Body of pancreas (tissue), 4 donors: ENCODE results near the gene CD151.

Experiments used
- CTCF ChIP-seq, 7 experiments: fragments of 450-650 bp in 4 of 7; fragments of 200-600 bp in 3 of 7; sonication (generic) in 3 of 7; IDR thresholded peaks; one replicate each; pipeline ENCODE4 v1.5.1; 2016 to 2019; ENCODE audit warnings: antibody characterized with exemption in 7 of 7
- POLR2A ChIP-seq, 3 donors: fragments of 450-650 bp; IDR thresholded peaks; one replicate each; pipeline ENCODE4 v1.6.1; 2016; ENCODE audit warnings: antibody characterized with exemption in 3 of 3, mild to moderate bottlenecking in 2 of 3

GRCh38 chr11:837990-838307 lies 5.2 kb downstream of the CD151 start:
- no peak for TF ChIP-seq CTCF (IDR thresholded peaks at IDR 0.05)
- no peak for TF ChIP-seq POLR2A (IDR thresholded peaks at IDR 0.05)
